Spinal cord (tissue), 10 donors: Measurements from ENCODE around the gene TNNT2. TPM values are rescaled to one million over a fixed set of nuclear protein-coding genes. Genes with fewer than 3 reads are reported as not detected.
A peak's percentile ranks its signal among the peaks of the same experiment; 100 is the strongest.

Experiments
- DNase-seq, 6 donors: peaks; one replicate each; pipeline versions ENCODE4 v3.0.0 to v3.0.0-alpha.2; 2013 to 2015; ENCODE audit warnings: low spot score in 6 of 6, low read depth in 4 of 6
- H3K27ac ChIP-seq: one replicate; pipeline ENCODE4 v1.5.1; 2013; ENCODE audit warnings: low read depth, low read length, control low read depth
- H3K27me3 ChIP-seq: one replicate; pipeline ENCODE4 v1.6.1; 2013; ENCODE audit warnings: low read length; ENCODE audit not compliant: control insufficient read depth, insufficient read depth
- H3K36me3 ChIP-seq: one replicate; pipeline ENCODE4 v1.6.1; 2013; ENCODE audit warnings: low read length; ENCODE audit not compliant: control insufficient read depth, insufficient read depth
- H3K4me1 ChIP-seq: one replicate; pipeline ENCODE4 v1.6.1; 2013; ENCODE audit warnings: low read length; ENCODE audit not compliant: control insufficient read depth, insufficient read depth
- H3K4me3 ChIP-seq: one replicate; pipeline ENCODE4 v1.5.1; 2013; ENCODE audit warnings: low read depth, low read length, control low read depth
- H3K9me3 ChIP-seq: one replicate; pipeline ENCODE4 v1.6.1; 2013; ENCODE audit warnings: low read length; ENCODE audit not compliant: control insufficient read depth, insufficient read depth
- WGBS: methylation state at CpG from one replicate; pipeline ENCODE4 v1.1.5; 2013; ENCODE audit warnings: missing lambda C conversion rate; ENCODE audit not compliant: insufficient coverage; 5-methylcytosine and 5-hydroxymethylcytosine counted together
- polyA plus RNA-seq, 2 donors: library from polyadenylated mRNA; unstranded; fragments of 120-200 nt; gene quantifications; one replicate each; pipeline ENCODE4 v1.2.1, GENCODE V29; 2013; ENCODE audit not compliant: insufficient read length in 2 of 2
- total RNA-seq, 2 donors: library from RNA; depleted of rRNA in 1 of 2; stranded (reverse); fragments of 120-200 nt in 1 of 2; fragments of >200 nt in 1 of 2; gene quantifications; one replicate each; pipeline versions ENCODE4 v1.2.3 to v1.2.4, GENCODE V29; 2013 to 2014
- donor health status: healthy.

The TNNT2 gene
- total and polyA plus RNA-seq, 4 donors, result 1.4 to 23.4 (median 4.6) TPM

GRCh38 chr1:201347498-201348210 is 29.8 kb downstream of the TNNT2 start:
- WGBS, result 31% methylated on average over 7 of the region's 7 CpGs
- no peaks in the 10 kb centered on the region for H3K36me3 ChIP-seq
- DNase-seq, result no peak
- H3K4me1 ChIP-seq, result no peaks in the 10 kb centered on the region
- H3K27me3 ChIP-seq, result peaks cover 2% of the 10 kb centered on the region
- H3K9me3 ChIP-seq, result no peaks in the 10 kb centered on the region
- H3K4me3 ChIP-seq, result no peak overlapping the region
- no peak overlapping the region for H3K27ac ChIP-seq

- no peaks in the 10 kb centered on the region for H3K4me1 ChIP-seq
- H3K4me3 ChIP-seq, result no peak overlapping the region
- no peak for DNase-seq
- WGBS, result no CpG with 5 or more reads among the region's 2 CpGs
- H3K27me3 ChIP-seq, result peaks cover 2% of the 10 kb centered on the region
- no peak overlapping the region for H3K27ac ChIP-seq
- H3K9me3 ChIP-seq, result no peaks in the 10 kb centered on the region
- H3K36me3 ChIP-seq, result no peaks in the 10 kb centered on the region
Observed at GRCh38 chr1:201346987-201347386, 30.5 kb downstream of the TNNT2 start.

GRCh38 chr1:201346337-201346939 is 31.0 kb downstream of the TNNT2 start:
- Histone ChIP-seq H3K4me3 (no peak overlapping the region), H3K36me3 (no peaks in the 10 kb centered on the region), H3K4me1 (no peaks in the 10 kb centered on the region), H3K27ac (no peak overlapping the region), H3K27me3 (peaks cover 2% of the 10 kb centered on the region), H3K9me3 (no peaks in the 10 kb centered on the region)
- 72% methylated on average over 4 of the region's 5 CpGs for WGBS
- peak in 2 of 6 donors; percentile 27 to 34 for DNase-seq

GRCh38 chr1:201345081-201345355 is 32.5 kb downstream of the TNNT2 start:
- 94% methylated on average over 5 of the region's 5 CpGs for WGBS
- H3K4me3 ChIP-seq, result no peak overlapping the region
- no peak for DNase-seq

GRCh38 chr1:201344206-201345080 is 33.0 kb downstream of the TNNT2 start:
- Histone ChIP-seq H3K9me3 (no peaks in the 10 kb centered on the region), H3K4me3 (no peak overlapping the region), H3K4me1 (no peaks in the 10 kb centered on the region), H3K27ac (no peak overlapping the region), H3K36me3 (no peaks in the 10 kb centered on the region), H3K27me3 (peaks cover 2% of the 10 kb centered on the region)
- DNase-seq, result no peak
- WGBS, result 54% methylated on average over 5 of the region's 7 CpGs

More at GRCh38 chr1:201345081-201345355, 32.5 kb downstream of the TNNT2 start:
- no peaks in the 10 kb centered on the region for H3K36me3 ChIP-seq
- no peak overlapping the region for H3K27ac ChIP-seq
- no peaks in the 10 kb centered on the region for H3K4me1 ChIP-seq
- no peaks in the 10 kb centered on the region for H3K9me3 ChIP-seq
- peaks cover 2% of the 10 kb centered on the region for H3K27me3 ChIP-seq

GRCh38 chr1:201341377-201341776 is 36.1 kb downstream of the TNNT2 start:
- H3K36me3 ChIP-seq, result no peaks in the 10 kb centered on the region
- no peaks in the 10 kb centered on the region for H3K27me3 ChIP-seq
- no peak for DNase-seq
- no peaks in the 10 kb centered on the region for H3K9me3 ChIP-seq
- no peaks in the 10 kb centered on the region for H3K4me1 ChIP-seq
- WGBS, result no CpG with 5 or more reads among the region's 1 CpG
- no peak overlapping the region for H3K27ac ChIP-seq
- H3K4me3 ChIP-seq, result no peak overlapping the region

- Histone ChIP-seq H3K36me3 (no peaks in the 10 kb centered on the region), H3K4me3 (no peak overlapping the region), H3K9me3 (no peaks in the 10 kb centered on the region), H3K4me1 (peaks cover 3% of the 10 kb centered on the region), H3K27me3 (no peaks in the 10 kb centered on the region), H3K27ac (no peak overlapping the region)
- DNase-seq, result no peak
- WGBS, result 95% methylated on average over 6 of the region's 9 CpGs
Observed at GRCh38 chr1:201336711-201337450, 40.6 kb downstream of the TNNT2 start.

- no peak for DNase-seq
- H3K27me3 ChIP-seq, result no peaks in the 10 kb centered on the region
- H3K4me1 ChIP-seq, result peaks cover 3% of the 10 kb centered on the region
- H3K36me3 ChIP-seq, result no peaks in the 10 kb centered on the region
- no peak overlapping the region for H3K27ac ChIP-seq
- H3K4me3 ChIP-seq, result no peak overlapping the region
- 80% methylated on average over 2 of the region's 3 CpGs for WGBS
- H3K9me3 ChIP-seq, result no peaks in the 10 kb centered on the region
Observed at GRCh38 chr1:201335901-201336300, 41.6 kb downstream of the TNNT2 start.

GRCh38 chr1:201335174-201335870 is 42.2 kb downstream of the TNNT2 start:
- DNase-seq, result peak in 1 of 6 donors; percentile 19
- Histone ChIP-seq H3K27ac (no peak overlapping the region), H3K4me3 (no peak overlapping the region), H3K27me3 (no peaks in the 10 kb centered on the region), H3K4me1 (peaks cover 3% of the 10 kb centered on the region), H3K9me3 (no peaks in the 10 kb centered on the region), H3K36me3 (no peaks in the 10 kb centered on the region)
- 81% methylated on average over 7 of the region's 10 CpGs for WGBS
